GM19351 (cell line): ENCODE results near the gene SPOCD1.

ENCODE experiments used
- ATAC-seq: cut with Tn5 transposase; IDR thresholded peaks from one replicate; pipeline ENCODE4 v1.9.1; 2021; ENCODE audit warnings: mild to moderate bottlenecking, moderate library complexity; ENCODE audit not compliant: unreplicated experiment

The SPOCD1 gene

DNA sequence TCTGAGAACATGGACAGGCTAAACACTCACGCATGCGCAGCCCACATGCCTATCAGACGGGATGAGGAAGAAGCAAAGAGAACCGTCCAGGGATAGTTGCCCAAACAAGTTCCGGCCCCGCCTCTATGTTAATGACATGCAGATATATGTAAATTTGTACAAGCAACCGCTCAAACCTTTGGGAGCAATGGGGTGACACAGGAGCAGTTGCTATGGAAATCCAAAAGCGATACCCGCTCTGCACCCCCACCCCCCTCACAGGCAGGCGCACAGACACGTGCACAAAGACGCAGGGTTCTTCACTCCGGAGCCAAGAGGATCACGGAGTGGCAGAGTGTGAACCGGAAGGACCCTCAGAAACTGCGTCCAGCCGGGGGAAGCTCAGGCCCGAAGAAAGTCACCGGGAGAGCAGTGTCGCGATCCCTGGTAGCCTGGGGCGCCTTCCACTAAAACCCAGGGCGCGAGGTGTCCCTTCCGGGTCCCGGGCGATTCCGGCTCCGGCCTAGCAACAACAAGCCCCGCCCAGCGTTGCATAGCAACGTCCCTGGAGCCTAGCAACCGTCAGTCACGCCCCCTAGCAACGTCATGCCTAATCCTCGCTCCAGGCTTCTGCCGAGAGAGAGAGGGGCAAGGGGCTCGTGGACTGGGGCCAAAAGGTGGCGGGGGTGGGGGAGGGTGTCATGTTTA, 27.5 kb downstream of the SPOCD1 start:
- peak; percentile 73 for ATAC-seq

DNA sequence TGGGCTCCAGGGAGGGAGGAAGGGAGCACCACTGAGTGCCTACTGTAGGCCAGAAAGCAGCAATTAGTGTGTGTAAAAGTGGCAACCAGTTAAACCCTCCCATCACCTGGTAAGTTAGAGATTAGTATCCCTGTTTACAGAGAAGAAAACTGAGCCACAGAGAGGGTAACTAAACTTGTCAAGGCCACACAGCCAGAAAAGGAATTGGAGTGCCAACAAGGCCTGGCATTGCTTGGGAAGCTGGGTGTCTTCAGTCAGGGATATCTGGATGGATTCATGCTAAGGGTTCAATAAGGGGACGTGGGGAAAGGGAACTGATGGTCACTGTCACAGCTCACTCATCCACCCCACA, 28.1 kb downstream of the SPOCD1 start:
- ATAC-seq = no peak

DNA sequence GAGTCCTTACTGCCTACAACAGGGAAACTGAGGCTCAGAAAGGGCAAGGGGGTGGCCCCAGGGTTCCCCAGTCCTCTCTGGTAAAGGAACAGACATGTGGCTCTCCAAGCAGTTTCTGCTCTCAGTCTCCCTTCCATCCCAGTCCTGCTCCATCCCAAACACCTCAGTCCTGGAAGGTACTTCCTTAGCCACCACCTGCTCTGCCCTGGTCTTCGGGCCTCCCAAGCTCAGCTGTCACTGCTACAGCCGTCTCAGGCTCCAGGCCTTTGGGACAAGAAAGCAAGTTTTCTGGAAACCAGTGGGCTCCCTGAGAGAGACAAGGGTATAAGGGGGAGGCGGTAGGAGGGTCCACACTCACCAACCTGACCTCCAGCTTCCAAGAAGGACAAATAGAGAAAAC, 28.6 kb downstream of the SPOCD1 start:
- no peak for ATAC-seq

DNA sequence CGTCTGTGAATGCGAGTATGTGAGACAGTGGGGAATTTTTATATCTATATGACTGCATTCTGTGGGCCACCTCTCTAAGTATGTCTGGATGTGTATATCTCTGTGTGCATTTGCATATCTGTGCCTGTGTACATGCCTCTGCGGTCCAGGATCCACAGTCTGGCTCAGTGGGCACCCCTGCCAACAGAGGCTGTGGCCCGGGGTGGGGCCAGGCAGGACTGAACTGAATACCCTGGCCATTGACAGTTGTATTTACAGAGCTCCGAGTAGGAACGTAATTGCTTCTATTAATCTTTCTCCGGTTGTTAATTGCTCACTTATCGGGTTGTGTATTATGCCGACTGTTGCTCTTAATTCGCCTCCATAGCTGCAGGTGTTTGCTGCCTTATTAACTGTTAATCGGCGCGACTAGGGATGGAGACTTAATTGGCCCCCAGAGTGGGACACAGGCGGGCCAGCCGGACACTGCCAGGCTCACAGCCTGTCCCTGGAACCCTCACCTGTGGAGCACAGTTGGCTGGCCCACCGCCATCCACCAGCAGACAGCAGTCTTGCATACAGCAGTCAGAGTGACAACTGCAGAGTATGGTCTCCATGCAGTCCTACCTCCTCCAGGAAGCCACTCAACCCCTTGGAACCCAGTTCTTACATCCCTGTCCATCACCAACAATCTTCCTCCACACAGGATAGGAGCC, 29.3 kb downstream of the SPOCD1 start:
- no peak for ATAC-seq

DNA sequence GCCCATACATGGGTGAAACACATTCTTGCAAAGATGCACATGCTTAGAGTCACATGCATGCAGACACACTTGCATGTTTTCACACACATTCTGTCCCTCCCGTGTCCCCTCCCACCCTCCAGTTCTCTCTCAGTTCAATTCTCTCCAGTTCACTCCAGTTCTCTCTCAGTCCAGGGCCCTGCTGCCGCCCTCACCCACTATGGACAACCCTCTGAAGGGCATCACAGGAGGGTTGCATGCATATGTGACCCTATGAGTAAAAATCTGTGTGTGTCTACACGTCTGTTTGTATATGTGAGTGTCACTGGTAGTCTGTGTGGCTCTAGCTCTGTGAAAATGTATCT, 29.9 kb downstream of the SPOCD1 start:
- no peak for ATAC-seq

DNA sequence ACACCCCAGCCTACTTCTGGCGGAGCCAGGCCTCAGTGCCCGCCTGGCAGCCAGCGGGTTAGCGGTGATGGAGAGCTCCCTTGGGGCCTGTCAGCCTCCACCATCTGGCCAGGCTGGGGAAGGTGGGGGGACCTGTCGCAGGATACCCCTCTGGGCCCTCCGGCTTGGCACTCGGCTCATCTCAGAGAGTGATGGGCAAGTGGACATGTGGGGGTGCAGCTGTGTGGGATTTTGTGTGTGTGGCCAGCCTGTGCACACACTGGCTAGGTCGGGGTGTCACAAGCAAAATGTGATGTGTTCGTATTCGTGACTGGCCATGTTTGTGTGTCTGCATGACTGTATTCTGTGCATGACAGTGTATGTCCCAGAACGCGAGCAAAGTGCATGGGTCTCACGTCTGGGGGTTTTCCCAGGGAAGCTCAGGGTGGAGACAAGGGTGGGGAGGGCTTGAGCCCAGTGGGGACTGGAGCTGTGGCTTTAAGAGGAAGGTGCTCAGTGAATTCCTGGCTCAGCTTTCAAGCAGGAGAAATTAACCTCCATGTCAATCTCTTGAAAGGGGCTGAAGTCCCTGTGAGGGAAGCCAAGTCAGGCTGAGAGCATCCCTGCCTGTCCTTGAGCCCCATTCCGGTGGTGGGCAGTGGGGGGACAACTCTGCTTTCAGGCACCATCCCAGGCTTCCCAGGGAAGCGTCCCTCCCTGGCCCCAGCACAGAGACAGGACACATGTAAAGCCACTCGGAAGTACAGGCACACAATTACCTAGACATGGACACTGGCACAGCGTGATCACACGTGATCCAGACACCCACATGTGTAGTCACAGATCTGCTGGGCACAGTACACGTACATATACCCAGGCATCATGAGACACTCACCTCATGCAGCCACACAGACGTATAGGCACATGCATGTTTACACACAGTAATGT, 30.5 kb downstream of the SPOCD1 start:
- no peak for ATAC-seq

DNA sequence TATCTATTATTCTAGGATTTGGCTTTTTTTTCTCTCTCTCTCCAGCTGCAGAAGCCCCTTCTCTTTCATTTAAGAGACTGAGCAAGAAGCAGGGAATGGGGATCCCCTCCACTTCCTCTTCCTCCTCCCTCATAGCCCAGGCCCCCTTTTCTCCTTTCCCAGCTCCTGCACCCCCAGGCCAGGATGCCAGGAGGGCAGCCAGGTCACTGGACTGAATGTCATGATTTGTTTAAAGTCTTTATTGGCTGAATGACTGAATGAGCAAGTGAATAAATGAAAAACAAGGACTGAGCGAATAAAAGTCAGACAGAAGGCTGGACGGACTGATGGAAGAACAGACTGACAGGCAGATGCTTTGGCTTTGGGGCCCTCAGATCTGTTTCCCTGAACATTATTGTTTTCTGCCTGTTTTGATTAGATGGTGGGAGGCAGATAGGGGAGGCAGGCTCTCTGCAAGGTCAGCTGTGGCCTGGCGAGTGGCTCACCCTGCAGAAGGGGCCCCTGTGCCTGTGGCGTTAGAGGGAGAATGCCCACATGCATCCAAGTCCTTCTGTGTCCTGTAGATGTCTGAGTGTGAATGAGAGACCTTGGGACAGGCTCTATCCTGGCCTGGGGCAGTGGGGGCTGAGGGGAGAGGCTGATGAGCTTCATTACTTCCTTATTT, 31.3 kb downstream of the SPOCD1 start:
- no peak for ATAC-seq

DNA sequence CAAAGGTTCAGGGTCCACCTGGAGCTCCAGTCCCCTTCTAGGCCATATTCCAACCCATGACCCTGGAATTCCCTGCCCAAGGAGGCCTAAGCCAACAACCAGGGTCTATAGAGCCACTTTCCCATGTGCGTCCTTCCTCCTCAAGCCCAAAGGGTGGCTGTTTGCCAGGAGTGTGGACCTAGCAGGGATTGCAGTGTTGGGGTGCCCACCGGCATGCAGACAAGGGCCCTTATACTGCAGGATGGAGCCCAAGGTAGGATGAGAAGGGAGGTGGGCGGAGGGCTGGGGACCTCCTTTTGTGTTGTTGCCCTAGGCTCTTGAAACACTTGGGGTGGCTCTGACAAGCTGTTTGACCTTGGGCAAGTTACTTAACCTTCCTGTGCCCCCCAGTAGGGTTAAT, 32.0 kb downstream of the SPOCD1 start:
- no peak for ATAC-seq

DNA sequence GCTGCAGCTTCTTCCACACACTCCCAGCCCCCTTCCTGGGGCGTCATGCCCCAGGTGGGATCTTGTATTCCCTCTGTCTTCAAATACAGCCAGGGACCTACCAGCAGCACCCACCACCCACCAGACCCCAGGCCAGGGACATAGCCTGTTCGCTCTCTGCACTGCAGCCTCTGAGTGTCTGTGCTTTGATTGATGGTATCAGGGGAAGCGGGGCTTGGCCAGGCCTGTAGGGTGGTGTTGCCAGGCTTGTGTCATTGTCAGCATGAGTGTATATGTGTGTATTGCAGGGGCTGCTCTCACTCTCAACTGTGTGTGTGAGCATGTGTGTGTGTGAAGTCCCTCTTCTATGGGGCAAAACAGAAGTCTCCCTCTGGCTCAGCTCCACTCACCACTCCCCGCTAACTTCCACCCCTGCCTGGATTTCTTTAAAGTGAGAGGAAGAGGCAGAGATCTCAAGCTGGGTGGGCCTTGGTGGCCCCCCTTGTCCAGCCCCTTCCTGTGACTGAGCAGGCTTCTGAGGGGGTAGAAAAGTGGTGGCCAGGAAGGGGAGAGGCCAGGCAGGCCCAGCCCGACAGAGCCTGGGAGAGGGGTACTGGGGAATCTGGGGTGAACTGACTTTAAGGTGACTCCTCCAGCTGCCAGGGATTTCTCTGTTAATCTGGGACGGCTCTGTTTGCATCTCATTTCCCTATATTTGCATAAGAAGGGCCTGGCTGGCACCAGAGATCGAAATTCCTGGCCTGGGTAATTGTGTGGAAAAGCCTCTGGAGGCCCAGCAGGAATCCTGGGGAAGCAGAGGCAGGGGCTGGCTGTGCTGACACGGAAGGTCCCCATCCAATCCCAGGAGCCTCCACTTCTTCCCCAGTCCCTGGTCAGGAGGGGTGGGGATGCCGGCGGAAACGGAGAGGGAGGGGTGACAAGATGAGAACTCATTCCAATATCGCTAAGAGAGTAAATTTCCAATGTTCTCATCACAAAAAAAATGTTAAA, 33.1 kb downstream of the SPOCD1 start:
- no peak for ATAC-seq

DNA sequence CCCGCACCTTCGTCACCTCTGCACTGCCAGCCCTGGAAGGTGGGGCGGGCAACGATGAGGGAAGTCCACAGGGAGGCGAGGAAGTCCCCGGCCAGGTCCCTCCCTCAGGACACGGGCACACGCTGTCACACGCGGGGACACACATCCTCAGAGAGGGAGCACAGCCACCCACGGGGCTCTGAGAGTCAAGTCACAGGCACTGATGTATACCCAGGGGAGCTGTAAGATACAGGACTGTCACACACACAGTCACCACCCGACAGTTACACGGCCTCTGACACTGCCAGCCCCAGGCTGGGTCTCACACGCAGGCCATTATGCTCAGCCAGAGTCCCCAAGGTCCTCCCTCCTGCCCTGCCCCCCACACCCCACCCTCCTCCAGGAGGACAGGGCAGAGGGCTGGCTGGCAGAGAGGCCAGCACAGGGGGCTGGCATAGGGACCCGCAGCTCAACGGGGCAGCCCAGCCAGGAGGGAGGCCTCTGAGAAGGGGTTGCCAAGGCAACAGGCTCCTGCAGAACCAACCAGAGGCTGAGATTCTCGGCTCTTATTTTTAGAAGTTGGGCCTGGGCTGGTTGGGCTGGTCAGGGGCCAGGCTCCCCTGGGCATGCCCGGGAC, 34.0 kb downstream of the SPOCD1 start:
- no peak for ATAC-seq

DNA sequence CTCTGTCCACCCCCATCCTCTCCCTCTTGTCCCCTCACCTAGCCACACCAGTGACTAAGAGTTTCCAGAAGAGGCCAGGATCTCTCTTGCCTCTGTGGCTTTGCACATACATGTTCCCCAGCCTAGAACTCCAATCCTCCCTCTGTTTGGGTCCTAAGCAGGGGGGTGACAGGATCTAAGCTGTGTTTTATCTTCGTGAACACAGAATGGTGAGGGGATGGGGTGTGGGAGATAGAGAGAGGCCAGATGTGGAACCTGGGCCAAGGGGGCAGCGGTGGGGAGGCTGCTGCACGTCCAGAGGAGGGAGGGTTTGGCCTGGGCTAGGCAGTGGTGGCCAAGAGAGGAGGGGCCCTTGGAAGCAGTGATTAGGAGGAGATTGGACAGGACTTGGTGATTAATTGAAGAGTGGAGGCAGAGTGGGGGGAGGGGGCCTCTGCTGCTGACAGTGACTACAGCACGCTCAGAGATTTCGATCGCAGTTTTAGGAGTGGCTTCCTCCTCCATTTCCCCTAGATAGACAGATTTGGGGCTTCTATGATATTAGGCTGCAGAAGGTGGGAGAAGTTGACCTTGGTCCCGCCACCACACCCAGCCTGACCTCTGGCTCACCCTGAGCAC, 34.6 kb downstream of the SPOCD1 start:
- no peak for ATAC-seq

DNA sequence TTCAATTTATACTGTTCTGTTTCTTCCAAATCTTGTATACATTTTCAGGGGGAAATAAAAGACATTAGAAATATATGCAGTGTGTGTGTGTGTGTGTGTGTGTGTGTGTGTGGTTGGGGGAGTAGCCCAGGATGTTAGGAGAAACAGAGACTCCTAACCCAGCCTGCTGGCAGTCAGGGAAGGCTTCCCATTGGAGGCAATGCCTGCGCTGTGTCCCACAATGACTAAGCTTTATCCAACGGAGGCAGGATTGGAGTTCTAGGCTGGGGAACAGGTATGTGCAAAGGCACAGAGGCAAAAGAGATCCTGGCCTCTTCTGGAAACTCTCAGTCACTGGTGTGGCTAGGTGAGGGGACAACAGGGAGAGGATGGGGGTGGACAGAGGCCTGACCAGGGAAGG, 35.2 kb downstream of the SPOCD1 start:
- ATAC-seq = no peak

DNA sequence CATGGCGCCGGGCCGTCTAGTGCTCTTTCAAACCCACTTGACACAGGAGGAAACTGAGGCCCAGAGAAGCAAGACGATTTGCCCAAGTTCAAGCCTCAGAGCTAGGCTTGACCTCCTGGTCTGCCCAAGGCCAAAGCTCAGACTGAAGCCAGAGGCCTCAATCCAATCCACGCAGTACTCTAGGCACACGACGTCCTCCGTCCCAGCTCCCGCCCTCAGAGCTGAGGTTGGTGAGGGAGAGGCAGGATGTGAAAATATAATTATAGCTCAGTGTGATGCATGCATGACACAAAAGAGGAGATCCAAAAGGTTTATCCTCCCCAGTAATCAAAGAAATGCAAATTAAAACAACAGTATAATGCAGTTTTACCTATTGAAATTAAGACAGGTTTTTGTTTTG, 36.1 kb downstream of the SPOCD1 start:
- no peak for ATAC-seq

DNA sequence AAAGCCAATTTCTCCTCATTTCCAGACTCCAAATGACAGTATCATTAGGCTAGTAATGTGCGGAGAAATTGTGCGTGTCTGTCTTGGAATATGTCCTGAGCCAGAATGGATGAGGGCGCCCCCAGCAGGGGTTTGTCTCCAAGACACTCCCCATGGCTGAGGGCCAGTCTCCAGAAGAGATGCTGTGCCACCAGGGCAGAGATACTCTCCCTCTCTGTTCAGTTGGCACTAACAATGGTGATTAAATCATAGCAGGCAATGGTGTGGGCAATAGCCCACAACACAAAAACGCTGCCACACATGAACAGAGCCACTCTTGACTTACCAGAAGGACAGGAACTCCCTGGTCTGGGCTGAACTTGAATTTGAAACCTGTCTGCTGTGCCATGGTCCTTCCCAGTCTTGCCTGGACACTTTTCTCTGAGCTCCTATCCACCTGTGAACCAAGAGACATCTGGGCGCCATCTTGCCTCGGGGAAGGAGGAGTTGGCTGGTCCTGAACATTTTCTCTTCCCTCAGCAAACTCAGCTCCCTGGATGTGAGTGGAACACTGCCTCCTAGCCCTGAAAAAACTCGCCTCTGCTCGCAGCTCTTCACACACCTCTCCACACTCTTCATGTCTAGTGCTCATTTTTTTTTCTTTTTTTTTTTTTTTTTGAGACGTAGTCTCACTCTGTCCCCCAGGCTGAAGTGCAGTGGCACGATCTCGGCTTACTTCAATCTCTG, 36.9 kb downstream of the SPOCD1 start:
- no peak for ATAC-seq

DNA sequence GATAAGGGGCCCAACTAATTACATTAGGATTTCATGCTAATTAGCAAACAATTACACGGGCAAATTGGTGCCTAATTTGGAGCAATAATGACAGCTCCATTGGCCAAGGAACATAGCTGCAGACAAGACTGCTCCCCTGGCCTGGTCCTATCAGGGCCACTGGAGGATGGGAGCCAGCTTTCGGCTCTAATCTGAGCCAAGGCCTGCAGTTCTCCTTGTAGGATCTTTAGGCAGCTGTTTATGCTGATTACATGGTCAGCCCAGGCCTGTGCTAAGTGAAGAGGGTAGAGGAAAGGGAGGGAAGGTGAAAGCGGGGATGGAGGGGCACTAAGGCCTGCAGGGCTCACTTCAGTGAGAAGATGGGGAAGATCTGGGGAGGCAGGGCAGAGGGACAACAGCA, 39.3 kb downstream of the SPOCD1 start:
- ATAC-seq = no peak

DNA sequence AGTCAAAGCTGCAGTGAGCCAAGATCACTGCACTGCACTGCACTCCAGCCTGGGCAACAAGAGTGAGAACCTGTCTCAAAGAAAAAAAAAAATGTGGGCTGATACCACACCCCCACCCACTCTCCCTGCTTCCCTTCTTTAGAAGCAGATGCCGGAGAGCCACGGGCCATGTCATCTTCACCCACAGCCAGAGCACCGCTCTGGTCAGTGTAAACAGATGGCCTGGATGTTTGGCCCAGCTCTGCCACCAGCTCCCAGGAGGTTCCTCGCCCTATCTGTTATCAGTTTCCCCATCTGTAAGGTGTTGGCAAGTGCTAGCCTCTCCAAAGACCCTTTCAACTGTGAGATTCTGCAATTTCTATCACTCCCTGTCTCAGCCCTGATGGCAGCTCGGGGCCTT, 39.8 kb downstream of the SPOCD1 start:
- ATAC-seq = no peak

DNA sequence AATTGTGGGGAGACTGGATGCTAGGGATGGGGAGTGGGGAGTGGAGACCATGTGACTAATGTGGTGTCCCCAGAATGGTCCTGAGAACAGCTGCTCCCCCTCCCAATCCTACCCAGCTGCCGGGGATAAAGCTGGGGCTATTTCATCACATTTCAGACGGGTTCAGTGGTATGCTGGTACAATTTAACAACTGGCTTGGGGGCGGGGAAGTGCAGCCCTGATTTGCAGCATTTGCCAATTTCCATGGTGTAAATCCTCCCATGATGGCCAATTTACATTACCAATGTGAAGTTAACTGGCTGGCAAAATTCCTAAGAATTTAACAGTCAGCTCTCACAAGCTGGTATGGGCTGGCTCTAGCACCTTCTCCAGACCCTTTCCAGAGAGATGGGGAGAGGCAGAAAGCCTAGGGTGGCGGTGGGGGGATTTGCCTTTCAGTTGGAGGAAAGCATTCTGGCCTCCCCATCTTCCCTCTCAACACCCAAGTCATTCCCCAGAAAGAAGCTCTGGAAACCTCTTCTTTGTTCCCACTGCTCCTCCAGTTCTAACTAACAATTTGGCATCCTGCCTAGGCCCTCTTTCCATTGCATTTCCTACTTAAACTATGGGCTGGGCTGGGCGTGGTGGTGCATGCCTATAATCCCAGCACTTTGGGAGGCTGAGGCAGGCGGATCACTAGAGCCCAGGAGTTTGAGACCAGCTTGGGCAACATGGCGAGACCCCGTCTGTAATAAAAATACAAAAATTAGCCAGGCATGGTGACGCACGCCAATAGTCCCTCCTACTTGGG, 40.4 kb downstream of the SPOCD1 start:
- no peak for ATAC-seq

DNA sequence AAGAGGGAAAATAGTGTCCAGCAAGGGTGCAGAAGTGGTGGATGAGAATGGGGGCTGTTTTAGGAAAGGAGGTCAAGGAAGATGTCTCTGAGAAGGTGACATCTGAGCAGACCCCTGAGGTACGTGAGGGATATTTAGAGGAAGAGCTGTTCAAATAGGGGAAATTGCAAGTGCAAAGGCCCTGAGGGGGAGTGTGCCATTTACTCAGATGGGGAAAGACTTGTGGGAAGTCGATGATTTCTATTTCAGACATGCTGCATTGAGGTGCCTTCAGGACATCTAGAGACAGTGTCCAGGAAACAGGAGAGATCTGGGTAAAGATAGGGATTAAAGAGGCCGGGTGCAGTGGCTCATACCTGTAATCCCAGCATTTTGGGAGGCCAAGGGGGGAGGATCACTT, 41.3 kb downstream of the SPOCD1 start:
- no peak for ATAC-seq
